Peyer's patch (tissue), 4 donors: ENCODE measurements around the gene CACHD1. TPM values are rescaled to one million over a fixed set of nuclear protein-coding genes. Genes with fewer than 3 reads are reported as not detected.

ENCODE experiments used
- DNase-seq, 3 donors: peaks; one replicate each; pipeline ENCODE4 v3.0.0-alpha.2; 2017 to 2019
- H3K27ac ChIP-seq, 4 donors: fragments of 200-600 bp; sonication (generic); one replicate each; pipeline ENCODE4 v1.5.1; 2016 to 2019
- H3K27me3 ChIP-seq, 2 donors: fragments of 200-600 bp; sonication (generic); one replicate each; pipeline ENCODE4 v1.5.1; 2019
- H3K36me3 ChIP-seq, 3 donors: fragments of 200-600 bp; sonication (generic); one replicate each; pipeline ENCODE4 v1.5.1; 2016 to 2019
- H3K4me1 ChIP-seq, 4 donors: fragments of 200-600 bp; sonication (generic); one replicate each; pipeline ENCODE4 v1.5.1; 2016 to 2019
- H3K4me3 ChIP-seq, 4 donors: fragments of 200-600 bp; sonication (generic); 1 replicate in 3 of 4; 2 replicates in 1 of 4; pipeline ENCODE4 v1.5.1; 2016 to 2019; ENCODE audit warnings: mild to moderate bottlenecking in 1 of 4
- H3K9me3 ChIP-seq, 4 donors: fragments of 200-600 bp; sonication (generic); one replicate each; pipeline ENCODE4 v1.5.1; 2016 to 2019; ENCODE audit warnings: mild to moderate bottlenecking in 1 of 4
- POLR2A ChIP-seq, 2 donors: fragments of 450-650 bp; IDR thresholded peaks; one replicate each; pipeline ENCODE4 v1.5.1; 2017; ENCODE audit warnings: antibody characterized with exemption in 2 of 2, mild to moderate bottlenecking in 2 of 2, moderate library complexity in 2 of 2
- total RNA-seq, 4 donors: library from RNA; depleted of rRNA; stranded (reverse); fragments of >200 nt; gene quantifications; one replicate each; pipeline ENCODE4 v1.1.0, GENCODE V29; 2016
- TF ChIP-seq, protein P1 (sequence below), 6 experiments: fragments of 450-650 bp in 4 of 6; fragments of 200-600 bp in 2 of 6; sonication (generic) in 1 of 6; IDR thresholded peaks; one replicate each; pipeline ENCODE4 v1.5.1; 2017 to 2019; ENCODE audit warnings: antibody characterized with exemption in 6 of 6, mild to moderate bottlenecking in 3 of 6, moderate library complexity in 1 of 6

CACHD1 gene
- total RNA-seq, 4 donors from 2014 or later, result 3.3 to 10.7 (median 6.3) TPM

DNA sequence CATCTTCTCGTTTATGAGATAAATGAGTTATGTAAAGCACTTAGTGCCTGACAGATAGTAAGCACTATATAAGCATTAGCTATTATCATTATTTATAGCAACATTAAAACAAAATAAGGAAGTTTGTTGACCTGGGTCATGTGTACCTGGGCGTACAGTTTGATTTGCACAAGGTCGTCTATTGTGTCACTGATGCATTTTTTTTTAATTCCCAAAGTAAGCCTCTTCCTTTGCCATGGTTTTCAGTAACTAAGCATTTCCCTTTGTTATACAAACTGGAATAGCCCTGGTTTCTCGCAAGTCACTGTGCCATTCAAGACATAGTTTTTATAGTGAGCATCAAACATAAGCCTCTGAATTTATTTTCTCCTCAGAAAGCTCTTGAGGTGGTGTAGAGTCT is 72.2 kb downstream of the CACHD1 start:
- H3K36me3 ChIP-seq, result no peaks in the 10 kb centered on the region
- no peak overlapping the region for H3K27ac ChIP-seq
- no peak for DNase-seq
- H3K4me1 ChIP-seq, result peaks cover 0 to 11% (median 0%) of the 10 kb centered on the region in 4 donors
- H3K27me3 ChIP-seq, result no peaks in the 10 kb centered on the region
- H3K9me3 ChIP-seq, result no peaks in the 10 kb centered on the region
- no peak overlapping the region for H3K4me3 ChIP-seq
- TF ChIP-seq POLR2A (IDR thresholded peaks at IDR 0.05), result no peak
- TF ChIP-seq, protein P1, sequence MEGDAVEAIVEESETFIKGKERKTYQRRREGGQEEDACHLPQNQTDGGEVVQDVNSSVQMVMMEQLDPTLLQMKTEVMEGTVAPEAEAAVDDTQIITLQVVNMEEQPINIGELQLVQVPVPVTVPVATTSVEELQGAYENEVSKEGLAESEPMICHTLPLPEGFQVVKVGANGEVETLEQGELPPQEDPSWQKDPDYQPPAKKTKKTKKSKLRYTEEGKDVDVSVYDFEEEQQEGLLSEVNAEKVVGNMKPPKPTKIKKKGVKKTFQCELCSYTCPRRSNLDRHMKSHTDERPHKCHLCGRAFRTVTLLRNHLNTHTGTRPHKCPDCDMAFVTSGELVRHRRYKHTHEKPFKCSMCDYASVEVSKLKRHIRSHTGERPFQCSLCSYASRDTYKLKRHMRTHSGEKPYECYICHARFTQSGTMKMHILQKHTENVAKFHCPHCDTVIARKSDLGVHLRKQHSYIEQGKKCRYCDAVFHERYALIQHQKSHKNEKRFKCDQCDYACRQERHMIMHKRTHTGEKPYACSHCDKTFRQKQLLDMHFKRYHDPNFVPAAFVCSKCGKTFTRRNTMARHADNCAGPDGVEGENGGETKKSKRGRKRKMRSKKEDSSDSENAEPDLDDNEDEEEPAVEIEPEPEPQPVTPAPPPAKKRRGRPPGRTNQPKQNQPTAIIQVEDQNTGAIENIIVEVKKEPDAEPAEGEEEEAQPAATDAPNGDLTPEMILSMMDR (IDR thresholded peaks at IDR 0.05), result no peak

DNA sequence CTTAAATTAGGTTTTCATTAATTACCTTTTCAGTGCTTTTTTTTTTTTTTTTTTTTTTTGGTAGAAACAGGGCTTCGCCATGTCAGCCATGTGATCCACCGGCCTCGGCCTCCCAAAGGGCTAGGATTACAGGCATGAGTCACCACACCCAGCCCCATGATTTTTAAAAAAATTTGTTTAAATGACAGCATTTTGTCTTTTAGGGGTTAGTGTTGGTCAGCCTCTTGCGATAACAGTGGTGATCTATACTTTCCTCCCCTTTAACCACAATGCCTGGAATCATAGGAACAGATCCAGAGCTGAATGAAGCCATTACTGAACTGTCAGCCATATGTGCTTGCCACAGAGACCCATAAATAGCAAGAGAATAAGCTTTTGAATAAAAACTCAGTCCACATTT is 73.9 kb downstream of the CACHD1 start:
- H3K27ac ChIP-seq, result no peak overlapping the region
- H3K4me1 ChIP-seq, result peaks cover 0 to 11% (median 0%) of the 10 kb centered on the region in 4 donors
- no peaks in the 10 kb centered on the region for H3K27me3 ChIP-seq
- no peaks in the 10 kb centered on the region for H3K9me3 ChIP-seq
- DNase-seq, result no peak
- TF ChIP-seq POLR2A (IDR thresholded peaks at IDR 0.05), result no peak
- TF ChIP-seq, protein P1 (IDR thresholded peaks at IDR 0.05), result no peak
- H3K36me3 ChIP-seq, result no peaks in the 10 kb centered on the region
- H3K4me3 ChIP-seq, result no peak overlapping the region

DNA sequence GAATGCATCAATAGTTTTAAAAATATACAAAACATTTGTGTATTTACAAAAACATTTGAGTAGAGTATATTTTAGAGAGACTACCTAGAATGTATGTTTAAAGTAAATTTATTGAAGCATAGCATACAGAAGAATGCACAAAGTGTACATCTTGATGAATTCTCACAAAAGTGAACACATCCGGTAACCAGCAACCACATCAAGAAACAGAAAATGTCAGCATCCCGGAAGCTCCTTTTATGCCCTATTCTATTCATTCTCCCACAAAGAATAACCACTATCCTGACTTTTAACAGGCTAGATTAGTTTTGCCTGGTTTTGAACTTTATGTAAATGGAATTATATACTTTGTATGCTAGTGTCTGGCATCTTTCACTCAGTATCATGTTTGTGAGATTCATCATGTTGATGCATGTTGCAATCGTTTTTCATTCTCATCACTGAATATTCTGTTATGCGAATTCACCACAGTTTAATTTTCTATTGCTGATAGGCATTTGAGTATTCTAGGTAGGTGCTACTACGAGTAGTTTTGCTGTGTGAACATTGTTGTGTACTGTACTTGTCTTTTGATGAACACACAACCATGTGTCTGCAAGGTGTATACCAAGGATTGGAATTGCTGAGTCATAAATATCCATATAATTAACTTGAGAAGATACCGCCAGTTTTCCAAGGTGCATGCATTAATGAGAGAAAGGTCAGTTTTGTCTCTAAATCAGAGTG is 75.4 kb downstream of the CACHD1 start:
- no peaks in the 10 kb centered on the region for H3K27me3 ChIP-seq
- H3K4me3 ChIP-seq, result no peak overlapping the region
- no peak overlapping the region for H3K27ac ChIP-seq
- H3K36me3 ChIP-seq, result no peaks in the 10 kb centered on the region
- TF ChIP-seq POLR2A (IDR thresholded peaks at IDR 0.05), result no peak
- TF ChIP-seq, protein P1 (IDR thresholded peaks at IDR 0.05), result no peak
- H3K4me1 ChIP-seq, result peaks cover 0 to 2% (median 0%) of the 10 kb centered on the region in 4 donors
- no peak for DNase-seq
- no peaks in the 10 kb centered on the region for H3K9me3 ChIP-seq

DNA sequence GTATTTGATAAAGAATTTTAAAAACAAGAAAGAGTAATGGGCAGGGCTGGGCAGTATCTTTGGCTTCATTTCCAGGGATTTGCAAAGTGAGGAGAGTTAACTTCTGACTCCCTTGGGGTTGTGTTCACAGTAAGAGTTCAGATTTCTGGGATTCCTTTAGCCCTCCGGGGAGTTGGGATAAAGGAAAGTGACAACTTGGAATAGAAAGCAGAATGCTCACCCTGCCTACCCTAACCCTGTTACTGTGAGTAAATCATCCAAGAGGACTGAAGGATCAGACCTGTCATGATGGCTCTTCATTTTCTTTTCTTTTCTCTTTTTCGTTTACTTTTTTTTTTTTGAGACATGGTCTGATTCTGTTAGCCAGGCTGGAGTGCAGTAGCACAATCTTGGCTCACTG is 76.1 kb downstream of the CACHD1 start:
- Histone ChIP-seq H3K4me1 (no peaks in the 10 kb centered on the region), H3K27me3 (no peaks in the 10 kb centered on the region)

DNA sequence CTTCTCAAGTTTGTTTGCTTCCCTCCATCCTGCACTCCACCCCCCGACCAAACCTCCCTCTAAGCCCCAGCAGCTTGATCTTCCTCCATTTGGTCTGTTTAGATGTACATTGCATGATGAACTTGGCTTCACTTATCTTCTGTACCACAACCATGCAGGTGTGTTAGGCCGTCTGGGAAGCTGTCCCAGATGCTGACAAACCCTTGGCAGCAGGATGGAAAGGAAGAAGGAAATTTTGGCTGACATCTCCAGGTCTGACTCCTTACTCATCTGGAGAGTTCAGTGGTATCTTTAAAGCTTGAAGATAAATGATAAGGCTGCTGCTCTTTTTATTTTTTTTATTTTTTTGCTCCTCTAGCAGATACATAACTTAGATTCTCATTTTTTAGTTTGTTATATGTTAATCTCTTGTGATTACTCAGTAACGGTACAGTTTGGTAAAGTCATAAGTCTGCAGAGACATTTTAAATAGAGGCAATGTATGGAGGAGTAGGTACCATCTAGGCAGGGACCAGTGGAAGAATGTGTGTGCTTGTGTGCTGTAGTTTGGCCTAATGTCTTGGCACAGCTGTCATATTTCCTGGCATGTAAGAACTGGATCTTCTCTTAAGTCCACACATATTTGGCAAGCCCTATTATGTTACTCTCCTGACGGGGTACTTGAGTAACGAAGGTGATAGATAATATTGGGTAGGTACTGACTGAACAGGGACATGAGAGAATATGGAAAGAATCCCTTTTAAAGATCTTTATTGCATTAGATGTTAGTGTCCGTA is 79.7 kb downstream of the CACHD1 start:
- H3K27ac ChIP-seq, result no peak overlapping the region
- no peak overlapping the region for H3K4me3 ChIP-seq
- H3K9me3 ChIP-seq, result no peaks in the 10 kb centered on the region
- no peak for TF ChIP-seq POLR2A (IDR thresholded peaks at IDR 0.05)
- TF ChIP-seq, protein P1 (IDR thresholded peaks at IDR 0.05), result no peak
- no peaks in the 10 kb centered on the region for H3K4me1 ChIP-seq
- H3K36me3 ChIP-seq, result no peaks in the 10 kb centered on the region
- DNase-seq, result no peak
- H3K27me3 ChIP-seq, result no peaks in the 10 kb centered on the region

More for the DNA sequence above, 76.1 kb downstream of the CACHD1 start:
- DNase-seq, result no peak
- Histone ChIP-seq H3K4me3 (no peak overlapping the region), H3K27ac (no peak overlapping the region), H3K36me3 (no peaks in the 10 kb centered on the region), H3K9me3 (no peaks in the 10 kb centered on the region)
- TF ChIP-seq, protein P1 (IDR thresholded peaks at IDR 0.05), result no peak
